Panc1 (cell line): Measurements from ENCODE around the gene CFAP210.

Experiments
- CTCF ChIP-seq: fragments of 450-650 bp; IDR thresholded peaks from 2 replicates; pipeline ENCODE4 v1.5.1; 2017; ENCODE audit warnings: mild to moderate bottlenecking
- POLR2AphosphoS5 ChIP-seq: IDR thresholded peaks from 2 replicates; pipeline ENCODE4 v1.6.1; 2012; ENCODE audit warnings: mild to moderate bottlenecking, low read depth, low read length, moderate library complexity
- REST ChIP-seq, 2 experiments: IDR thresholded peaks; 2 replicates each; pipeline ENCODE4 v1.6.1; 2011 to 2012; ENCODE audit warnings: low read depth in 2 of 2, control low read depth in 1 of 2, low read length in 1 of 2, mild to moderate bottlenecking in 1 of 2, moderate library complexity in 1 of 2; ENCODE audit not compliant: insufficient read depth in 1 of 2
- TCF7L2 ChIP-seq: IDR thresholded peaks from 2 replicates; pipeline ENCODE4 v1.6.1; 2011; ENCODE audit warnings: mild to moderate bottlenecking, low read depth, low read length, inconsistent platforms

DNA sequence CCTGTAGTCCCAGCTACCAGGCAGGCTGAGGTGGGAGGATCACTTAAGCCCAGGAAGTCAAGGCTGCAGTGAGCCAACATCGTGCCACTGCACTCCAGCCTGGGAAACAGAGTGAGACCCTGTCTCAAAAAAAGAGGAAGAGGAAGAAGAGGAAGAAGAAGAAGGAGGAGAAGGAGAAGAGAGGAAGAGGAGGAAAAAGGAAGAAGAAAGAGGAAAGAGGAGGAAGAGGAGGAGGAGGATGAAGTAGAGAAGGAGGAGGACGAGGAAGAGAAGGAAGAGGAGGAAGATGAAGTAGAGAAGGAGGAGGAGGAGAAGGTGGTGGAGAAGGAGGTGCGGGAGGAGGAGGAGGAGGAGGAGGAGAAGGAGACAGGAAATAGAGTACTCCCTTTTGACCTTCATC lies 38.0 kb downstream of the CFAP210 start:
- TF ChIP-seq REST (IDR thresholded peaks at IDR 0.05; ENCODE audit: insufficient read depth in 1 of 2, low read depth in 2 of 2, low read length in 1 of 2) (no peak), CTCF (no peak), POLR2AphosphoS5 (no peak), TCF7L2 (no peak)
